ENCODE results near the gene WNT2.

WNT2 gene

DNA sequence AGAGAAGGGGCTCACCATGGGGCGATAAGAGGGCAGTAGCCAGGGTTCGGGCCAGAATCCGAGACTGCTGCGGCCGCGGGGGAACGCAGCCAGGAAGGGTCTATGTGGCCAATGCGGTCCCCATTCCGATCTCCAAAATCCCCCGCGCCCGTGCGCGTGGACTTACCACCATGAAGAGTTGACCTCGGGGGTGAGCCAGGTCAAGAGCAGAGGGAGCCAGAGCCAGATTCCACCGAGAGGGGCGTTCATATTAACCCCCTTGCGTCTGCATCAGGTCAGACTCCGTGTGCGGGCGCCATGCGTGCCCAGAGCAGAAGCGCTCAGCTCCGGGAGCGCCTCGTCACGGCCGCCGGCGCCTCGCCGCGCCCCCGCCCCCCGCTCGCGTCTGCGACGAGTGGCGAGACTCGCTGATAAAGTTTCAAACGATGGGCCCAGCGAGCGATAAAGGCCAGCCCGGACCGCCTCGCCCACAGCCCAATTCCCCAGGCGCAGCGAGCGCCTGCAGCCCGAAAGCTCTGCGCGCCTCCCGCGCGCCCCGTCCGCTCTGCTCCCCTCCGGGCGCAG lies at the start of gene WNT2:
TSS of gene WNT2 (minus strand) at position 318 of the 564 bp plus-strand sequence. CDS start at position 249, 69 bp downstream.
- DNase-seq: peak in 1 of 2 experiments; percentile 6

DNA sequence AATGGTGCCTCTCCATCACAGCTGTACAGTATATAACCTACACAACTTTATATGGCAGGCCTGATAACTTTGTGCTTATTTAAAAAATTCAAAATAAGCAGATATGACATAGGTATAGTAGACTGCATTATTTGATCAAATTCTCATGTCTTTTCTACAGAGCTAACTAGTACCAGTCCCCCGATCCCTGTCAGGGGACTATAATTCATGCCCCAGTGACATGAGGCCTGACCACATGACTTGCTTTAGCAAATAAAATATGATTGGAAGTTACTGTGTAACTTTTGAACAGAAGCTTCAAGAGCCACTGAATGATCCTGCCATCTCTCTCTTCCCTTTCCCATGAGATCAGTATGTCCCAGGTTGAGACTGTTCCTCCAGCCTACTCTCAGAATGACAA lies 49.2 kb upstream of the WNT2 start:
- DNase-seq: no peak

More for the DNA sequence above, at the start of gene WNT2:
- TF ChIP-seq GATA1 (IDR thresholded peaks at IDR 0.05; ENCODE audit: low read depth, low read length) (no peak), POLR2A (IDR thresholded peaks at IDR 0.05; ENCODE audit: low read length) (no peak)

GRCh38 chr7:117364339-117365080 lies 41.7 kb upstream of the WNT2 start:
- TF ChIP-seq POLR2A (IDR thresholded peaks at IDR 0.05; ENCODE audit: low read length): no peak
- TF ChIP-seq GATA1 (IDR thresholded peaks at IDR 0.05; ENCODE audit: low read depth, low read length): no peak
- no peak for DNase-seq

More for the DNA sequence above, 49.2 kb upstream of the WNT2 start:
- TF ChIP-seq GATA1 (IDR thresholded peaks at IDR 0.05; ENCODE audit: low read depth, low read length) (no peak), POLR2A (IDR thresholded peaks at IDR 0.05; ENCODE audit: low read length) (no peak)

DNA sequence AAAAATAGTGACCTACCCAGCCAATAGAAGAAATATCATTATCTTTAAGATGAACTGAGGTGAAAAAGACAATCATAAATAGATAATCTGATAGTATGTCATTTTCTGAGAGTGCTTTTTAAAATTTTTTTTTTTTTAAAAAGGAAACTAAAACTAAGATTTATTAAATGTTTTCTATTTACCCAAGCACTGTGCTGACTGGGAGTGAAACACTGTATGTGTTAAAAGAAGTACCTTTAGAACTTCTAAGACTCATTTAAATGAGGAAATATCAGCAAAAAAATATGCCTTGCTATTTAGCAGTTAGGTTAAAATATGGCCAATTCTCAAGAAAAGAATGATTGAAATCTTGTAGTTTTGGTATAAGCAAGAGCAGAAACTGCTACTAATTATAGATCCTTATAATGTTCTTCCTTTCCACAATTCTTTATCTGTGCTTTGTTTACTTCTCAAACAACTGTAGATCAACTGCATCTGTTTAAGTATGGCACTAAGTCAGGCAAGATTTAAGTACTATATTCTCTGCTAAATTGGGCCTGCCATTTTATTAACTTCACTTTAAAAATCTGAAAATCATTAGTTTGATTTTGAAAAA lies 39.5 kb upstream of the WNT2 start:
- no peak for DNase-seq
- TF ChIP-seq POLR2A (IDR thresholded peaks at IDR 0.05; ENCODE audit: low read length): no peak
- TF ChIP-seq GATA1 (IDR thresholded peaks at IDR 0.05; ENCODE audit: low read depth, low read length): no peak

- no peak for DNase-seq
- TF ChIP-seq POLR2A (IDR thresholded peaks at IDR 0.05; ENCODE audit: low read length) (no peak), GATA1 (IDR thresholded peaks at IDR 0.05; ENCODE audit: low read depth, low read length) (no peak)
Measured at GRCh38 chr7:117350027-117350426, 27.2 kb upstream of the WNT2 start.

DNA sequence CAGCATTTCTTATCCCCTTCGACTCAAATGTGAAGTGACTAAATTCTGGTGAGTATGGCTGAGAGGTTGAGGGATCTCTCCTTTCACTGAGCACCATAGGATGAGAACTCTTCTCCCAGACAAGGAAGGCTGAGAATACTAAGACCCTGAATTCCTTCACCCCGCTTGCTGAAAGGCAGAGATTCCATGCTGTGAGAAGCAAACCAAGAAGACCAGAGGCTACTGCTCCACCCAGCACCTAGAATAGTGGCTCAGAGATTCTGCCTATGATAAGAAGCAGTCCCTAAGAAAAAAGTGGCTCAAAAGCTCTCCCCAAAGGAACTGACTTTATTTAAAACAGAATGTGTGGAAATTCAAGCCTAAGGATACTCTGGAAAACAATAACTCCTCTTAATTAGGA lies 26.7 kb upstream of the WNT2 start:
- no peak for TF ChIP-seq POLR2A (IDR thresholded peaks at IDR 0.05; ENCODE audit: low read length)
- TF ChIP-seq GATA1 (IDR thresholded peaks at IDR 0.05; ENCODE audit: low read depth, low read length): no peak
- no peak for DNase-seq

DNA sequence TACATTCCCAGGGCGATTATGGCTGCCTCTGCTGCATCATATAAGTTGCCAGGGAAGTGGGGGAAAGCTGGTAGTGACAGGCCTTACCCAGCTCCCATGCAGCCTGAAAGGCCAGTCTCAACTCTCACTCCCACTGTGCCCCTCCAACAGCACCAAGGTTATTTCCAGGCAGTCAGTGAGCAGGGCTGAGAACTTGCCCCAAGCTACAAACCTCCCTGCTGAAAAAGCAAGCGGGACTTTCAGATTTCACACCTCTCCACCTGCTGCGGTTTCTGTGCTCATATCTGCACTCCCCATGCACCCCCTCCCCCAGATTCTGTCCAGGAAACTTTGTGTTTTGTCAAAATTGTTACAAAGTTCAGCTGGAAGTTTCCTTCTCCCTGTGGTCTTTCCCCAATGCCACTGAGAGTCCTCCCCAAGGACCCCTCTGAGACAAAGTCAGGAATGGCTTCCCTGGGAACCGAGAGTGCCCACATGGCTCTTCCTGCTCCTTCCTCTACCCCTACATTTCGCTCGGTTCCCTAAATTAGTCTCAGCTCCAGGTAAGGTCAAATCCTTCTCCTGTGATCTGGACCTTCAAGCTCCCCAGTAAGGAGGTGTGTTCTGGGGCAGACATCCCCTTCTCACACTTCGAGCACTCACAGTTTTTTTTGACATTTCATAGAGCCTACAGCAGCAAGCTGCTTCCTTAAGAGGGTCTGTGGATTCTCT lies 25.3 kb upstream of the WNT2 start:
- DNase-seq: no peak
- TF ChIP-seq POLR2A (IDR thresholded peaks at IDR 0.05; ENCODE audit: low read length) (no peak), GATA1 (IDR thresholded peaks at IDR 0.05; ENCODE audit: low read depth, low read length) (no peak)

- TF ChIP-seq GATA1 (IDR thresholded peaks at IDR 0.05; ENCODE audit: low read depth, low read length) (no peak), POLR2A (IDR thresholded peaks at IDR 0.05; ENCODE audit: low read length) (no peak)
- no peak for DNase-seq
Measured at GRCh38 chr7:117347480-117347879, 24.6 kb upstream of the WNT2 start.

- no peak for TF ChIP-seq POLR2A (IDR thresholded peaks at IDR 0.05; ENCODE audit: low read length)
- no peak for TF ChIP-seq GATA1 (IDR thresholded peaks at IDR 0.05; ENCODE audit: low read depth, low read length)
- no peak for DNase-seq
Measured at GRCh38 chr7:117346161-117346560, 23.3 kb upstream of the WNT2 start.

GRCh38 chr7:117338020-117338419 lies 15.2 kb upstream of the WNT2 start:
- DNase-seq: no peak
- TF ChIP-seq POLR2A (IDR thresholded peaks at IDR 0.05; ENCODE audit: low read length) (no peak), GATA1 (IDR thresholded peaks at IDR 0.05; ENCODE audit: low read depth, low read length) (no peak)

- no peak for DNase-seq
- TF ChIP-seq GATA1 (IDR thresholded peaks at IDR 0.05; ENCODE audit: low read depth, low read length) (no peak), POLR2A (IDR thresholded peaks at IDR 0.05; ENCODE audit: low read length) (no peak)
Measured at GRCh38 chr7:117333168-117333567, 10.3 kb upstream of the WNT2 start.

DNA sequence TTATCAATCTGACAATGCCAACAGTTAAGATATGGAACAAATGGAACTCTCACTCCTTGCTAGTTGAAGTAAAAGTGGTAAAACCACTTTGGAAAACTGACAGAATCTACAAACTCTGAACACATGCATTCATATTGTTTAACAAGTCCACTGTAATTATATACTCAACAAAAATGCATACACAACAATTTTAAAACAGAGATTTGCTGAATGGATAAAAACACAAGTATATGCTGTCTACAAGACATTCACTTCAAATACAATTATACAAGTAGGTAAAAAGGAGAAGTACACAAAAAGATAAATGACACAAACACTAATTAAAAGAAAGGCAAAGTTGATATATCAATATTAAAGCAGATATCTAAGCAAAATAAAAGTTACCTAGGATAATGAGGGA lies 9.2 kb upstream of the WNT2 start:
- no peak for DNase-seq
- TF ChIP-seq GATA1 (IDR thresholded peaks at IDR 0.05; ENCODE audit: low read depth, low read length) (no peak), POLR2A (IDR thresholded peaks at IDR 0.05; ENCODE audit: low read length) (no peak)

GRCh38 chr7:117325836-117326235 lies 3.0 kb upstream of the WNT2 start:
- no peak for DNase-seq

GRCh38 chr7:117324960-117325359 lies 2.1 kb upstream of the WNT2 start:
- no peak for TF ChIP-seq GATA1 (IDR thresholded peaks at IDR 0.05; ENCODE audit: low read depth, low read length)
- TF ChIP-seq POLR2A (IDR thresholded peaks at IDR 0.05; ENCODE audit: low read length): no peak
- DNase-seq: no peak

More at GRCh38 chr7:117325836-117326235, 3.0 kb upstream of the WNT2 start:
- TF ChIP-seq GATA1 (IDR thresholded peaks at IDR 0.05; ENCODE audit: low read depth, low read length) (no peak), POLR2A (IDR thresholded peaks at IDR 0.05; ENCODE audit: low read length) (no peak)
